Lower leg skin (tissue), 4 donors: ENCODE measurements around the gene CRYBA4. TPM values are rescaled to one million over a fixed set of nuclear protein-coding genes. Genes with fewer than 3 reads are reported as not detected.

Experiments used
- DNase-seq, 2 donors: peaks; one replicate each; pipeline ENCODE4 v3.0.0-alpha.2; 2019; ENCODE audit warnings: low spot score in 2 of 2
- H3K4me3 ChIP-seq: fragments of 200-600 bp; sonication (generic); 2 replicates; pipeline ENCODE4 v1.5.1; 2017; ENCODE audit warnings: mild to moderate bottlenecking, low read depth; ENCODE audit not compliant: poor library complexity, severe bottlenecking
- CTCF ChIP-seq, 3 donors: fragments of 450-650 bp; IDR thresholded peaks; one replicate each; pipeline ENCODE4 v1.5.1; 2016; ENCODE audit warnings: antibody characterized with exemption in 3 of 3, mild to moderate bottlenecking in 3 of 3, moderate library complexity in 2 of 3
- POLR2A ChIP-seq, 2 donors: fragments of 450-650 bp; IDR thresholded peaks; one replicate each; pipeline ENCODE4 v1.6.1; 2016 to 2017; ENCODE audit warnings: antibody characterized with exemption in 2 of 2, mild to moderate bottlenecking in 1 of 2, moderate library complexity in 1 of 2
- WGBS, 2 donors: methylation state at CpG; one replicate each; pipeline ENCODE4 v1.1.5; 2018; 5-methylcytosine and 5-hydroxymethylcytosine counted together
- intact Hi-C: fragments of 100-400 bp; cut with DNase I; formaldehyde crosslinking; loops from one replicate; pipeline ENCODE4 v1.15.0; 2023; ENCODE audit warnings: low total_unique reads
- total RNA-seq, 4 donors: library from RNA; depleted of rRNA; stranded (reverse); fragments of >200 nt; gene quantifications; one replicate each; pipeline ENCODE4 v1.1.0, GENCODE V29; 2016

The CRYBA4 gene
- total RNA-seq, 4 donors from 2014 or later: not detected

- no peak for DNase-seq
- H3K4me3 ChIP-seq: no peak overlapping the region
- WGBS, 2 donors: 53 to 58% methylated on average over 10 of the region's 10 CpGs
- TF ChIP-seq CTCF (IDR thresholded peaks at IDR 0.05) (no peak), POLR2A (IDR thresholded peaks at IDR 0.05) (no peak)
- intact Hi-C loops: no loop called here
Observed at GRCh38 chr22:26579331-26579886, 42.4 kb upstream of the CRYBA4 start.

GRCh38 chr22:26580240-26580962 is 41.4 kb upstream of the CRYBA4 start:
- intact Hi-C loops: no loop called here
- TF ChIP-seq CTCF (IDR thresholded peaks at IDR 0.05) (no peak), POLR2A (IDR thresholded peaks at IDR 0.05) (no peak)
- H3K4me3 ChIP-seq: no peak overlapping the region
- 74 to 78% methylated on average over 13 of the region's 13 CpGs for WGBS, 2 donors
- no peak for DNase-seq

GRCh38 chr22:26581026-26581425 is 40.7 kb upstream of the CRYBA4 start:
- no peak overlapping the region for H3K4me3 ChIP-seq
- intact Hi-C loops: no loop called here
- TF ChIP-seq POLR2A (IDR thresholded peaks at IDR 0.05) (no peak), CTCF (IDR thresholded peaks at IDR 0.05) (no peak)
- WGBS, 2 donors: 23 to 38% methylated on average over 1 of the region's 1 CpG
- no peak for DNase-seq

GRCh38 chr22:26581633-26582168 is 40.1 kb upstream of the CRYBA4 start:
- intact Hi-C loops: no loop called here
- no peak for DNase-seq
- no peak overlapping the region for H3K4me3 ChIP-seq
- WGBS, 2 donors: 95 to 96% methylated on average over 8 of the region's 8 CpGs
- no peak for TF ChIP-seq POLR2A (IDR thresholded peaks at IDR 0.05)
- TF ChIP-seq CTCF (IDR thresholded peaks at IDR 0.05): no peak

GRCh38 chr22:26584010-26584409 is 37.8 kb upstream of the CRYBA4 start:
- 68 to 69% methylated on average over 4 of the region's 4 CpGs for WGBS, 2 donors
- intact Hi-C loops: no loop called here

More at GRCh38 chr22:26584010-26584409, 37.8 kb upstream of the CRYBA4 start:
- DNase-seq: no peak
- H3K4me3 ChIP-seq: no peak overlapping the region
- TF ChIP-seq CTCF (IDR thresholded peaks at IDR 0.05) (no peak), POLR2A (IDR thresholded peaks at IDR 0.05) (no peak)
